ENCODE data around the gene TFAP2D.

The TFAP2D gene

GRCh38 chr6:50816947-50817645 is 103.8 kb downstream of the TFAP2D start:
- Mint-ChIP-seq H3K27me3 (peaks cover 55 to 62% of the 10 kb centered on the region in 2 donors), H3K4me1 (ENCODE audit: low read depth in 2 of 2) (peaks cover 2 to 14% of the 10 kb centered on the region in 2 donors), H3K27ac (no peak overlapping the region), H3K4me3 (no peak overlapping the region), H3K9me3 (no peaks in the 10 kb centered on the region), H3K36me3 (ENCODE audit: insufficient read depth) (no peaks in the 10 kb centered on the region)
- ATAC-seq (replicated peaks), result no peak
- DNase-seq, result no peak

DNA sequence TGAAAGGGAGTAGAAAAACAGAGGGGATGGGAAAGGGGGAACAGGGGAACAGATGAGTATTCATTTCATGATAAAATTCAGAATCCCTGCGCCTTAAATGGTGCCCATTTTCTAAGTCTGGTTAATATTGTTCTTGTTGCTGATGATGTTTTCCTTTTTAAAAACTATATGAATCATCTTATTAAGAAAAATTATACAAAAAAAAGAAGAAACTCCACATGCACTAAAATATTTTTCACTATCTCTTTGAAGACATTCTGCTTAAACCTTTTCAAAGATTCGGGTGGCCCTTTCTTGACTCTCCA is 104.3 kb downstream of the TFAP2D start:
- DNase-seq (no peak), ATAC-seq (replicated peaks) (no peak)
- H3K9me3 Mint-ChIP-seq, result no peaks in the 10 kb centered on the region
- no peaks in the 10 kb centered on the region for H3K36me3 Mint-ChIP-seq (ENCODE audit: insufficient read depth)
- no peak overlapping the region for H3K4me3 Mint-ChIP-seq
- peaks cover 2 to 14% of the 10 kb centered on the region in 2 donors for H3K4me1 Mint-ChIP-seq (ENCODE audit: low read depth in 2 of 2)
- H3K27me3 Mint-ChIP-seq, result peaks cover 59 to 67% of the 10 kb centered on the region in 2 donors
- H3K27ac Mint-ChIP-seq, result no peak overlapping the region

DNA sequence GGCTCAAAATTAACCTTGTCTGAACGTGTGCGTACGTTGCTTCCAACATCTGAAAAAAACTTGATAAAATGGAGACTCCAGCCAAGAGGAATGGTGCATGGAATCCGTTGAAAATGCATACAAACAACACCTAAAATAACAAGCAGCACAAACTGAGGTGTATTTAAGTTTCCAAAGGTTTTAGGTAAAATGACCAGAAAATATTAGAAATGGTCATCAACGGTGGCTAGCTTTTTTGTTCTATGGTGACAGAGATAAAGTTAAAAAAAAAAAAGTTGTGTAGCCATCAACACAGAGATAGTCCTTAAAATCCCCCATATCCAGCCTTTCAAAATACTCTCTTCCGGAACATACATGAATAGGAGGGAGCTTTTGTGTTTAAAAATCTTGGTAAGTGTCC is 104.7 kb downstream of the TFAP2D start:
- H3K4me1 Mint-ChIP-seq (ENCODE audit: low read depth in 2 of 2), result peaks cover 2 to 14% of the 10 kb centered on the region in 2 donors
- H3K9me3 Mint-ChIP-seq, result no peaks in the 10 kb centered on the region
- H3K27me3 Mint-ChIP-seq, result peaks cover 61 to 71% of the 10 kb centered on the region in 2 donors
- no peak for DNase-seq
- H3K36me3 Mint-ChIP-seq (ENCODE audit: insufficient read depth), result no peaks in the 10 kb centered on the region
- no peak for ATAC-seq (replicated peaks)
- H3K27ac Mint-ChIP-seq, result no peak overlapping the region
- no peak overlapping the region for H3K4me3 Mint-ChIP-seq

DNA sequence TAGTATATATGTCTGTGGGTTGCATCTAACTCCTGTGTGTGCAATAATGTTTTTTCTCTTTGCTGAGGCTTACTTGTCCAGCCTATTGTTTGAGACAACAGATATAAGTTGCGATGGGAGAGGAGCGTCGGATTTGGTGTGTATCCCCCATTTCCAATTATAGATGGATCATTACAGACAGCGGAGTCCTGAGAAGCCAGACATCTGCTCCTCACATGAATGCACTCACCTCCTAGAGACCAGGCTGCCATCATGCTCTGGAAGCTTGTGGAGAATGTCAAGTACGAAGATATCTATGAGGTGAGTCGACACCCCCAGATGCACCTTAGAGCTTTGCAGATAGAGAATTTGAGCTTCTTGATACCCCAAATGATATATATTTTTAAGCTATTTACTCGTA is 105.3 kb downstream of the TFAP2D start, which contains the start of gene TFAP2B:
Gene TFAP2B, plus strand, starts transcription at position 199 of the 400 bp plus-strand sequence. Its CDS starts 21 bp downstream, at position 220.
- ATAC-seq (replicated peaks) (no peak), DNase-seq (no peak)
- Mint-ChIP-seq H3K9me3 (peaks cover 0 to 2% of the 10 kb centered on the region in 2 donors), H3K27me3 (peaks cover 66 to 77% of the 10 kb centered on the region in 2 donors), H3K4me1 (ENCODE audit: low read depth in 2 of 2) (peaks cover 2 to 14% of the 10 kb centered on the region in 2 donors), H3K27ac (no peak within 1 kb of the TSS), H3K36me3 (ENCODE audit: insufficient read depth) (no peaks in the 10 kb centered on the region), H3K4me3 (no peak within 1 kb of the TSS)

DNA sequence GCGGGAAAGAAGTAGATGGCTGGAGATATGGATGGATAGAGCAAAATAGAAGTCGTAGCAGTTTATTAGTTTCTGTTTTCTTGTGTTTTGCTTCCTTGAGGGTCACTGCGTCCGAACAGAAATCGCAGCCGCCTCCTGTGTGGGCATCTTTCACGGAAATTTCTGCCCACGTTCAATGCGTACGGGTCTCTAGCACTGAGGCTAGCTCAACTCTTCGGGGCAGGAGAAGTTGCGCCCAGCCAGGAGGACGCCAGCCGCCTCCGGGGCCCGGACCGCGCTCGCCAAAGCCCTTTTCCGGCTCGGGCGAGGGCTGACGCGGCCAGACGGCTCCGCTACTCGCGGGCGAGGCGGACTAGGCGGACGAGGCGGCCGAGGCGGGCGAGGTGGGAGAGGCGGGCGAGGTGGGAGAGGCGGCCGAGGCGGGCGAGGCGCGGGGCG is 106.2 kb downstream of the TFAP2D start:
- Mint-ChIP-seq H3K4me1 (ENCODE audit: low read depth in 2 of 2) (peaks cover 2 to 14% of the 10 kb centered on the region in 2 donors), H3K27ac (no peak overlapping the region)

DNA sequence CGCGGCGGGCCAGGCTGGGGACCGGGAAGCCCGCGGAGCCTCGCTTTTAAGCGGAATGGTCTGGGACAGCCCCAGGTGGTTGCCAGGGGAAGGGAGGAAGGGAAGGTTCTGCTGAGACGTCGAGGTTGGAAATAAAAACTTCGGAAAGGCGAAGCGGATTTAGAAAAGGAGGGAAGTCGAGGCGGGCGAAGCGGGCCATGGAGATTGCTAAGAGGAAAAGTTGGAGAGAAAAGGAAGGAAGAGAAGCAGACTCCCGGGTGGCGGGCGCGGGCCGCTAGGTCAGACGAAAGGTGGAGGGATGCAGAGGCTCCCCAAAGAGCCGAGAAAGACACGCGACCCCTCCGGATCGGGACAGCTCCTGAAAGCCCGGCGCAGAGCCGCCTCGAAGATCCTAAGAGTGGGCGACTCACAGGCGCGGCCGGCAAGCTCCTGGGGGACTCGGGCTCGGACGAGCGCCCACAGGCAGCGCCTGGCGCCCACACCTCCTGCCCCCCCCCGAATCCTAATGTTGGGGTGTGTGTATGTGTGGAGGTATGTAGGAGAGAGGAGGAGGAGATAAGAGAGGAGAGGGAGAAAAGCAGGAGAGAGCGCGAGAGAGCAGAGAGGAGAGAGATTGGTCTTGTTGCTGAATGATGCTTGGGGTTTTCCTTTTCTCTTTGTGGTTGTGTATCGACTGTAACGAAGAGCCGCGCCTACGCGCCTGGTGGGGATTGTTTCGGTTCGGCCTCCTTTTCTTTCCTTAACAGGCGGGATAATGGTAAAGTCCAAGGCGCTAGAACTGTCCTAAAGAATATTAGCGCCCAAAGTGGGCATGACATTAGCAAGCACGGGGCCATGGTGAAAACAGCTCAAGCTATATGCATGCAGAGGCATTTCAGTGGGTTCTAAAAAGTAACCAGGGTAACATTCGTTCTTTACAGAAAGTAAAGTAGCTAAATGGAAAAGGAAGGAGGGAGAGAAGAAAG is 106.9 kb downstream of the TFAP2D start:
- H3K27me3 Mint-ChIP-seq, result peaks cover 75 to 81% of the 10 kb centered on the region in 2 donors
- peak overlapping the region in 1 of 2 donors; percentile 47 for H3K4me3 Mint-ChIP-seq
- H3K27ac Mint-ChIP-seq, result no peak overlapping the region
- H3K9me3 Mint-ChIP-seq, result peaks cover 2 to 3% of the 10 kb centered on the region in 2 donors
- no peak for DNase-seq
- peaks cover 2 to 14% of the 10 kb centered on the region in 2 donors for H3K4me1 Mint-ChIP-seq (ENCODE audit: low read depth in 2 of 2)
- no peak for ATAC-seq (replicated peaks)
- H3K36me3 Mint-ChIP-seq (ENCODE audit: insufficient read depth), result no peaks in the 10 kb centered on the region

More for the DNA sequence above, 106.2 kb downstream of the TFAP2D start:
- DNase-seq, result no peak
- Mint-ChIP-seq H3K4me3 (no peak overlapping the region), H3K27me3 (peaks cover 71 to 77% of the 10 kb centered on the region in 2 donors), H3K9me3 (peaks cover 0 to 3% of the 10 kb centered on the region in 2 donors), H3K36me3 (ENCODE audit: insufficient read depth) (no peaks in the 10 kb centered on the region)
- ATAC-seq (replicated peaks), result no peak

GRCh38 chr6:50820869-50821264 is 107.5 kb downstream of the TFAP2D start:
- Mint-ChIP-seq H3K4me3 (no peak overlapping the region), H3K36me3 (ENCODE audit: insufficient read depth) (no peaks in the 10 kb centered on the region), H3K9me3 (peaks cover 3 to 9% of the 10 kb centered on the region in 2 donors), H3K4me1 (ENCODE audit: low read depth in 2 of 2) (peaks cover 2 to 10% of the 10 kb centered on the region in 2 donors), H3K27me3 (peaks cover 78 to 88% of the 10 kb centered on the region in 2 donors), H3K27ac (no peak overlapping the region)
- ATAC-seq (replicated peaks) (no peak), DNase-seq (no peak)

- DNase-seq, result no peak
- H3K4me3 Mint-ChIP-seq, result no peak overlapping the region
- no peak overlapping the region for H3K27ac Mint-ChIP-seq
Observed at GRCh38 chr6:50821441-50822077, 108.2 kb downstream of the TFAP2D start.

GRCh38 chr6:50822078-50822476 is 108.8 kb downstream of the TFAP2D start:
- DNase-seq (no peak), ATAC-seq (replicated peaks) (no peak)
- H3K36me3 Mint-ChIP-seq (ENCODE audit: insufficient read depth), result no peaks in the 10 kb centered on the region
- H3K4me1 Mint-ChIP-seq (ENCODE audit: low read depth in 2 of 2), result peaks cover 2 to 8% of the 10 kb centered on the region in 2 donors
- H3K27me3 Mint-ChIP-seq, result peaks cover 86 to 100% of the 10 kb centered on the region in 2 donors
- H3K4me3 Mint-ChIP-seq, result no peak overlapping the region
- peaks cover 6 to 9% of the 10 kb centered on the region in 2 donors for H3K9me3 Mint-ChIP-seq
- no peak overlapping the region for H3K27ac Mint-ChIP-seq

More at GRCh38 chr6:50821441-50822077, 108.2 kb downstream of the TFAP2D start:
- Mint-ChIP-seq H3K9me3 (peaks cover 6 to 9% of the 10 kb centered on the region in 2 donors), H3K4me1 (ENCODE audit: low read depth in 2 of 2) (peaks cover 2 to 8% of the 10 kb centered on the region in 2 donors), H3K36me3 (ENCODE audit: insufficient read depth) (no peaks in the 10 kb centered on the region), H3K27me3 (peaks cover 85 to 95% of the 10 kb centered on the region in 2 donors)
- ATAC-seq (replicated peaks), result no peak

Measured in effector memory CD8-positive, alpha-beta T cell (primary cell).